Activated naive CD8-positive, alpha-beta T cell treated with anti-CD3 and anti-CD28 coated beads, Interleukin-2, amount 50 U/mL, for 16 hours (primary cell): ENCODE measurements around the gene VILL.
"Not testable (repeated sequence)": the region's sequence is repeated elsewhere in the genome, so short reads cannot be mapped to it uniquely, and the experiment has no call there.

Source experiments
- DNase-seq: peaks from one replicate; pipeline ENCODE4 v3.0.0-alpha.2; 2020; ENCODE audit warnings: low read depth, low spot score

The VILL gene

GRCh38 chr3:37986479-37987314, 3.9 kb upstream of the VILL start:
- DNase-seq = no peak

GRCh38 chr3:37987315-37987697, 3.3 kb upstream of the VILL start:
- no peak for DNase-seq

- DNase-seq = no peak
These were observed 2.8 kb upstream of the VILL start for GRCh38 chr3:37987751-37988179.

GRCh38 chr3:37988376-37988775, 2.2 kb upstream of the VILL start:
- not testable (repeated sequence) for DNase-seq

- DNase-seq = no peak
These were observed 1.6 kb upstream of the VILL start for GRCh38 chr3:37988931-37989525.

GRCh38 chr3:37989821-37990480, 635 bp upstream of the VILL start:
- no peak for DNase-seq

- no peak for DNase-seq
These were observed 523 bp downstream of the VILL start for GRCh38 chr3:37991109-37991508.

GRCh38 chr3:37991823-37992222, 1.2 kb downstream of the VILL start:
- no peak for DNase-seq

GRCh38 chr3:37992271-37993066, 1.9 kb downstream of the VILL start:
- DNase-seq = no peak

- no peak for DNase-seq
These were observed 2.5 kb downstream of the VILL start for GRCh38 chr3:37993067-37993455.

GRCh38 chr3:37993460-37993819, 2.9 kb downstream of the VILL start:
- no peak for DNase-seq

- peak; percentile 40 for DNase-seq
These were observed 3.4 kb downstream of the VILL start for GRCh38 chr3:37993820-37994638.

- no peak for DNase-seq
These were observed 4.0 kb downstream of the VILL start for GRCh38 chr3:37994639-37994972.

GRCh38 chr3:37995652-37996641, 5.4 kb downstream of the VILL start:
- no peak for DNase-seq

- peak; percentile 55 for DNase-seq
These were observed 6.3 kb downstream of the VILL start for GRCh38 chr3:37996785-37997301.

- no peak for DNase-seq
These were observed 6.8 kb downstream of the VILL start for GRCh38 chr3:37997342-37997741.

GRCh38 chr3:37997791-37998370, 7.3 kb downstream of the VILL start:
- DNase-seq = no peak

GRCh38 chr3:37999836-38000235, 9.2 kb downstream of the VILL start:
- no peak for DNase-seq

GRCh38 chr3:38000242-38000916, 9.8 kb downstream of the VILL start:
- DNase-seq = no peak
